D341Med (cell line): ENCODE results near the gene SLC23A2.

ENCODE experiments used
- DNase-seq: peaks from one replicate; pipeline ENCODE4 v3.0.0; 2012; ENCODE audit warnings: low spot score

SLC23A2 gene

GRCh38 chr20:4813863-4814695 is 187.2 kb downstream of the SLC23A2 start:
- DNase-seq: no peak

- peak; percentile 24 for DNase-seq
Observed at GRCh38 chr20:4813076-4813862, 188.0 kb downstream of the SLC23A2 start.

- DNase-seq: peak; percentile 15
Observed at GRCh38 chr20:4812641-4813075, 188.7 kb downstream of the SLC23A2 start.

GRCh38 chr20:4812216-4812615 is 189.1 kb downstream of the SLC23A2 start:
- DNase-seq: no peak

GRCh38 chr20:4811661-4812181 is 189.6 kb downstream of the SLC23A2 start:
- DNase-seq: peak; percentile 11

GRCh38 chr20:4811257-4811656 is 190.1 kb downstream of the SLC23A2 start:
- no peak for DNase-seq

- DNase-seq: no peak
Observed at GRCh38 chr20:4810426-4811019, 190.8 kb downstream of the SLC23A2 start.

GRCh38 chr20:4809707-4810106 is 191.6 kb downstream of the SLC23A2 start:
- DNase-seq: no peak

- DNase-seq: no peak
Observed at GRCh38 chr20:4808872-4809271, 192.4 kb downstream of the SLC23A2 start.

GRCh38 chr20:4805663-4806449 is 195.5 kb downstream of the SLC23A2 start:
- DNase-seq: no peak

- no peak for DNase-seq
Observed at GRCh38 chr20:4802527-4802926, 198.8 kb downstream of the SLC23A2 start.
